ENCODE measurements around the gene INSYN2B. TPM values are rescaled to one million over a fixed set of nuclear protein-coding genes. Genes with fewer than 3 reads are reported as not detected.

INSYN2B gene
- total and polyA plus RNA-seq, 10 donors = 0.09 to 5.5 (median 1.1) TPM

GRCh38 chr5:169904059-169904458 lies 76.2 kb downstream of the INSYN2B start:
- DNase-seq = no peak

GRCh38 chr5:169901896-169902295 lies 78.4 kb downstream of the INSYN2B start:
- Histone ChIP-seq H3K9me3 (no peaks in the 10 kb centered on the region), H3K4me1 (peaks cover 0 to 4% (median 0%) of the 10 kb centered on the region in 6 donors), H3K27me3 (replicated peaks in 1 of 7) (no peaks in the 10 kb centered on the region), H3K4me3 (no peak overlapping the region), H3K27ac (no peak overlapping the region), H3K36me3 (peaks cover 0 to 41% (median 0%) of the 10 kb centered on the region in 6 donors)
- no peak for DNase-seq
- TF ChIP-seq CTCF (IDR thresholded peaks at IDR 0.05 in 8 of 11, conservative IDR thresholded peaks at IDR 0.05 in 3 of 11) (no peak), POLR2AphosphoS5 (IDR thresholded peaks at IDR 0.05) (no peak), POLR2A (IDR thresholded peaks at IDR 0.05) (no peak)
- intact Hi-C loops (cut with DNase I; ENCODE audit: low total_unique reads) = no loop called here
- 23 to 33% (median 29%) methylated on average over 2 of the region's 2 CpGs for WGBS, 5 donors

More at GRCh38 chr5:169904059-169904458, 76.2 kb downstream of the INSYN2B start:
- Histone ChIP-seq H3K36me3 (peaks cover 0 to 28% (median 0%) of the 10 kb centered on the region in 6 donors), H3K27ac (no peak overlapping the region), H3K27me3 (replicated peaks in 1 of 7) (no peaks in the 10 kb centered on the region), H3K4me3 (no peak overlapping the region), H3K4me1 (peaks cover 0 to 4% (median 0%) of the 10 kb centered on the region in 6 donors), H3K9me3 (no peaks in the 10 kb centered on the region)
- TF ChIP-seq POLR2A (IDR thresholded peaks at IDR 0.05) (no peak), CTCF (IDR thresholded peaks at IDR 0.05 in 8 of 11, conservative IDR thresholded peaks at IDR 0.05 in 3 of 11) (no peak), POLR2AphosphoS5 (IDR thresholded peaks at IDR 0.05) (no peak)
- WGBS, 5 donors = 69 to 86% (median 76%) methylated on average over 2 of the region's 2 CpGs
- intact Hi-C loops (cut with DNase I; ENCODE audit: low total_unique reads) = no loop called here

- Histone ChIP-seq H3K27ac (no peak overlapping the region), H3K27me3 (replicated peaks in 1 of 7) (no peaks in the 10 kb centered on the region), H3K4me3 (no peak overlapping the region), H3K36me3 (peaks cover 0 to 57% (median 0%) of the 10 kb centered on the region in 6 donors), H3K4me1 (peaks cover 0 to 25% (median 0%) of the 10 kb centered on the region in 6 donors), H3K9me3 (no peaks in the 10 kb centered on the region)
- intact Hi-C loops (cut with DNase I; ENCODE audit: low total_unique reads) = no loop called here
- DNase-seq = no peak
- 77 to 93% (median 90%) methylated on average over 4 of the region's 4 CpGs for WGBS, 5 donors
- TF ChIP-seq POLR2AphosphoS5 (IDR thresholded peaks at IDR 0.05) (no peak), POLR2A (IDR thresholded peaks at IDR 0.05) (no peak), CTCF (IDR thresholded peaks at IDR 0.05 in 8 of 11, conservative IDR thresholded peaks at IDR 0.05 in 3 of 11) (no peak)
Observed at GRCh38 chr5:169897481-169897880, 82.8 kb downstream of the INSYN2B start.

GRCh38 chr5:169895926-169896325 lies 84.4 kb downstream of the INSYN2B start:
- WGBS, 5 donors = 66 to 80% (median 76%) methylated on average over 7 of the region's 7 CpGs
- Histone ChIP-seq H3K4me3 (no peak overlapping the region), H3K27ac (no peak overlapping the region), H3K36me3 (peaks cover 0 to 47% (median 3%) of the 10 kb centered on the region in 6 donors), H3K4me1 (peaks cover 0 to 21% (median 0%) of the 10 kb centered on the region in 6 donors), H3K9me3 (no peaks in the 10 kb centered on the region), H3K27me3 (replicated peaks in 1 of 7) (no peaks in the 10 kb centered on the region)
- TF ChIP-seq POLR2A (IDR thresholded peaks at IDR 0.05) (no peak), CTCF (IDR thresholded peaks at IDR 0.05 in 8 of 11, conservative IDR thresholded peaks at IDR 0.05 in 3 of 11) (no peak), POLR2AphosphoS5 (IDR thresholded peaks at IDR 0.05) (no peak)
- DNase-seq = no peak
- intact Hi-C loops (cut with DNase I; ENCODE audit: low total_unique reads) = no loop called here

Data from spleen (tissue), 11 donors.